Renal pelvis (tissue), 3 donors: ENCODE results near the gene TMEM63C. TPM values are rescaled to one million over a fixed set of nuclear protein-coding genes. Genes with fewer than 3 reads are reported as not detected.

Experiments used
- polyA plus RNA-seq, 3 donors: library from polyadenylated mRNA; unstranded; fragments of 120-200 nt; gene quantifications; one replicate each; pipeline ENCODE4 v1.2.1, GENCODE V29; 2013; ENCODE audit not compliant: insufficient read length in 3 of 3

TMEM63C gene
- polyA plus RNA-seq, 3 donors = 2.2 to 2.6 (median 2.4) TPM

Other genes starting within 250 kb of the TMEM63C start
- gene IRF2BPL, start 153.1 kb upstream of the TMEM63C start, polyA plus RNA-seq = 10 to 100 TPM; 43.2 to 62.1 (median 50.6) TPM
- 10 to 100 TPM; 19.6 to 26.7 (median 24.5) TPM for gene CIPC, start 83.5 kb upstream of the TMEM63C start, polyA plus RNA-seq
- under 1 TPM; 0.19 to 0.64 (median 0.58) TPM for gene ZDHHC22, start 40.0 kb upstream of the TMEM63C start, polyA plus RNA-seq
- gene NGB, start 89.4 kb downstream of the TMEM63C start, polyA plus RNA-seq = not detected
- gene POMT2, start 139.1 kb downstream of the TMEM63C start, polyA plus RNA-seq = 10 to 100 TPM; 36.6 to 54.2 (median 44.1) TPM
- 10 to 100 TPM; 31.8 to 33.6 (median 33.5) TPM for gene GSTZ1, start 139.2 kb downstream of the TMEM63C start, polyA plus RNA-seq
- 10 to 100 TPM; 18.1 to 25.4 (median 24.5) TPM for gene TMED8, start 195.3 kb downstream of the TMEM63C start, polyA plus RNA-seq
- 10 to 100 TPM in 1 of 3 donors, 1 to 10 TPM in 2; 8.0 to 10.8 (median 8.3) TPM for gene SAMD15, start 195.6 kb downstream of the TMEM63C start, polyA plus RNA-seq
- gene NOXRED1, start 241.7 kb downstream of the TMEM63C start, polyA plus RNA-seq = 1 to 10 TPM; 2.0 to 4.5 (median 2.8) TPM